GM21825 (cell line): ENCODE data around the gene ADD3.
A peak's percentile ranks its signal among the peaks of the same experiment; 100 is the strongest.

Experiments
- ATAC-seq: cut with Tn5 transposase; IDR thresholded peaks from one replicate; pipeline ENCODE4 v1.9.1; 2021; ENCODE audit warnings: mild to moderate bottlenecking, moderate library complexity; ENCODE audit not compliant: unreplicated experiment

Gene ADD3

DNA sequence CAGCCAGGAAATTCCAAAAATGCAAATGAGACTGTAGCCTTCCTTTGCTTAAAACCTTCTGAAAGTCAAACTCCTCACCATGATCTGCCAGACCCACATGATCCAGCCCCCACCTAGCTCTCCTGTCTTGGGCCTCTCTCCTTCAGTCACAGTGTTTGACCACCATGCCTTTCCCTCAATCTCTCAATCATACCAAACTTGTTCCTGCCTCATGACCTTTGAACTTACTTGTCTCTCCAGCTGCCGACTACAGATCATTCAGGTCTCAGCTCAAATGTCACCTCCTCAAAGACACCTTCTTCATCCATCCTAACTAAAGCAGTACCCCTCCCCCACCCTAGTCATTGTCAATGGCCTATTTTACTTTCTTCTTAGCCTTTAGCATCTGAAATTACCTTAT lies 9.3 kb upstream of the ADD3 start:
- ATAC-seq: no peak

DNA sequence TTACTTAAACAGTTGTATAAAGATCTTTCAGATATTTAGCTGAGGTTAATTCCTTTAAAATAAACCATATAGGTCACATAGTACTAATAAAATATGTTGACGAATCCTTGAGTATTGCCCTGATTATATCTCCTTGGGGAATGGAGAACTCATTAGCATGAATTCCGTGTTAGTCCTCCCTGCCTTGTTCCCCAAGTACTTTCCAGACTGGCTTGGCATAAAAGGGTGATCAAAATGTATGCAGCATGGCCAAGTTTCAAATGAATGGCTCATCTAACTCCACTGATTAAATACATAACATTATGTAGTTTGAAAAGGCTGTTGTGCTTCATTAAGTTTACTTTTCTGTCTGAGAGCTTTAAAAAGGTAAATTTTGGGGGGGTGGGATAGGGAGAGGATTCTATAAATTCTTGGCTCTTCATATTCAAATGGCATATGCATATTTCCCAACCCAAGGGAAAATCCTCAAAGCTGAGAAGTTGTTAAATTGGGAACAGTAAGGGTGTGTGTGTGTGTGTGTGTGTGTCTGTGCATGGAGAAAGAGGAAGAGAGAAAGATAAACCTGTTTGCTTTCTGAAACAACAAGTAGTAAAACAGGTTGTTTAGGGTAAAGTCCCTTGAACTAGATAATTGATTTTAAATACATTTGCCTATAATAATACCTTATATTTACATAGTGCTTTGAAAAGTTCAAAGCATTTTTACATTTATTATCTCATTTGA lies 4.8 kb upstream of the ADD3 start:
- ATAC-seq: no peak

DNA sequence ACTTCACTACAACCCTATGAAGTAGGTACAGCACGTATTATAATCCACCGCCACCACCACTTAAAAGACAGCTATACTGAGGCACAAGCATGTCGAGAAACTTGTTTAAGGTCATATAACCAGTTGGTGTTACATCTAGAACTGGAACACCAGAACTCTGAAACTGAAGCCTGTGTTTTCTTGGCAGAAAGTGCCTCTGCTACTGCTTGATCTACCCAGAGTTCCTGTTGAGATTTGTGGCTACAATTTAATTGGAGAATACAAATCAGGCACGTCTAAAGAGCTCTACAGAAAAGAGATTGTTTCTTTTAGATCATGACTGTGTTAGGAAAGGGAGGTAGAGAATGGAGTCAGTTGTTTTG lies 4.3 kb upstream of the ADD3 start:
- ATAC-seq: no peak

DNA sequence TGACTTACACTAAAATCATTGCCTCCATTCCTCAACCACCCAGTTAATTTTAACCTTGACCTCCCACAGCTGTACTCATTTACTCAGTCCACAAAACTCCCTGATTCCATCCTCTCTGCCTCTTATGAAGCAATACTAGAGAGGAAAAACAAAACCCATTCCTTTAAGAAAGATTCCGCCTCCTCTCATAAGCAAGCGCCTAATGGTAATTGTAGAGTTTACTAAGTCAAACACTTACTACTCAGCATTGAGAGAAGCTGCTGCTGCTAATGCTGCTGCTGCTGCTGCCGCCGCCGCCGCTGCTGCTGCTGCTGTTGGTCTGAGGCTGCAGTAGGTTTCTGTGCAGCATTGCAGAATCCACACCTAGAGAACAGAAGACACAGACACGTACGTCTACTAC lies 2.1 kb upstream of the ADD3 start:
- no peak for ATAC-seq

DNA sequence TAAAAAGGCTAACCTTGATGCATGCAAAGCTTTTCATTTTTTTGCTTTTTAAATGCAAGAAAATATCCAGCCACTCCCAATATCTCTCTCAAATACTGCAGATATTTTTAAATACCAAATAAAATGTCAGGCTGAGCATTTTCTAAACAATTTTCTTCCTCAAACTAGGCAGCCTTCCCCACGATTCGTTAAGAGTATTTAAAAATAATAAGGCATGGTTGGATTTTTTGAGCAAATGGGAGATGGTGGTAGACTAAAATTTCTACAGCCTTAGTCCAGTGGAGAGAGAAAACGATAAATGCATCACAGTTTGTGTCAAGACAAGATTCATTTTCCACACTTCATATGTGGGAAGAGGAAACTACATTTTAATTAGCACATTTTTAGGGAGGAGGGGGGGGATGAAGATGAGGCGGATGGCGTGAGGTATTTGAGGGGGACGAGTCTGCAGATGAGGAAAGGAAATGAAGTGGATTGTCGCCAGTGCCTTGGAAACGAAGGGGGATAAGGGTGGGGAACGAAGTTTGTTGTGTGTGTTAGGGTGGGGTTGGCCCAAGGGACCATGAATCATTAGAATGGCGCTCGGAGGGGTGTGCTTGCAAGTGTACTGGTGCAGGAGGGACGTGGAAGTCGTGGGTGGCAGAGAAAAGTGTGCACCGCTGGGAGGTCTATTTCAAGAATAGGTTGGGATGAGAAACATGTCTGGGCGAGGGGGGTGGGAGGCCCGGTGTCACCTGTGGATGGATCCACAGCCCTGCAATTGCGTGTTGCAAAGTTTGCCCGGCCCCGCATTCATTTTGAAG lies 1.2 kb upstream of the ADD3 start:
- no peak for ATAC-seq

DNA sequence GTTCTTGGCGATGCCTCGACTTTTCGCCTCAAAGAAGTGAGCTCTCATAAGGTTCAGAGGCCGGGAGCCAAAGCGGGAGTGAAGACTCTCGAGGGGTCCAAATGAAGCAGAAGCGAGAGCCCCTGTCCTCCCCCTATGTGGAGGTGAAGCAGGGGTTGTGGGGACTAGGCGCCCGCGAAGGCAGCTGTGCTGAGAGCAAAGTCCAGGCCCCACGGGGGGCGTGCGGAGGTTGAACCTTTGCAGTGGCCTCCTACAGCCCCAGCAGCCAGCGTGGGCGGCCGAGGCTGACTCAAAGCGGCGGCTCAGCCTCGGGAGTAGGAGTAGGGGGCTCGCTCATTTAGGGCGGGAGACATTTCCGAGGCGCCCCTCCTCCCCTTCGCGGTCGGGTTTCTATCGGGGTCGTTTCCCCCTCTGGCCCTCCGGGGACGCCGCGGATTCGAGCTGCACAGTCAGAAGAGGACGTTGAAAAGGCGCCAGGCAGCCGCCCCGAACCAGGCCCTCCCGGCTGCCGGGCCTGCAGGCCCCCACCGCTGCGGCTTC lies 553 bp upstream of the ADD3 start:
- peak; percentile 26 for ATAC-seq

DNA sequence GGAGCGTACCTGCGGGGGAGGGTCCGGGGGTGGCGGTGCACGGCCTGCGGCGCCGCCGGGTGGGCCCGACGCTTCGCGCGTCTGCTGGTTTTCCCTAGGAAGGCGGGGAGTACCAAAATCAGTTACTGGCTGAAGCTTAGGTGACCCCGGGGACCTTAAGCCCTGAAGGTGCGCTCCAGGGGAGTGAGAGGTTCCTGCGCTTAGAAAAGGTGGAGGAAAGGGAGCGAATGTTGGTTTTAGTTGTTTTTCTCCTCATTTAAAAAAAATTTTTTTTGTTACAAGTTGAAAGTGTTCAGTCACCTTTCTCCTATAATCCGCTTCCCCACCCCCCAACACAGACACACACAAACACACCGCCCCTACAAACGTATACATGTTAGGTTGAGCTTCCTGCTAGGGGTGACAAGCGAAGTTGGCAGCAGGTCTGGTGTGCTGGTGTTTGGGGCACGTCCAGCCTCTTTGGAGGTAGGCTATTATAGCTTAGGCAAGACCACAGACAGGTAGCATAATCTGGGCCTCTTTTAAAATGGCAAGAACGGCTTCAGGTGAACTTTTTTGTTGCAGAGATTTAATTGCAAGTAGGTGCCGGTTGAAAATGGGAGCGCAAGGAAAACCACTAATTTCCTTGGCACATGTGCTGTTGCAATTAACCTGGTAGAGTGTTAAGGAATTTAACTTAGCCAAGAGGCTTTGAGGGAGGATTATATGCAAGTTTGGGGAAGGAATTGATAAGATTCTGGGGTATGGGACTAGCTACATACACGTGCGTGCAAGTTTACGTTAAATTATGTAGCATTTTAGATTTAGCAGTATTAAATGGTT lies 945 bp downstream of the ADD3 start:
- peak; percentile 25 for ATAC-seq

DNA sequence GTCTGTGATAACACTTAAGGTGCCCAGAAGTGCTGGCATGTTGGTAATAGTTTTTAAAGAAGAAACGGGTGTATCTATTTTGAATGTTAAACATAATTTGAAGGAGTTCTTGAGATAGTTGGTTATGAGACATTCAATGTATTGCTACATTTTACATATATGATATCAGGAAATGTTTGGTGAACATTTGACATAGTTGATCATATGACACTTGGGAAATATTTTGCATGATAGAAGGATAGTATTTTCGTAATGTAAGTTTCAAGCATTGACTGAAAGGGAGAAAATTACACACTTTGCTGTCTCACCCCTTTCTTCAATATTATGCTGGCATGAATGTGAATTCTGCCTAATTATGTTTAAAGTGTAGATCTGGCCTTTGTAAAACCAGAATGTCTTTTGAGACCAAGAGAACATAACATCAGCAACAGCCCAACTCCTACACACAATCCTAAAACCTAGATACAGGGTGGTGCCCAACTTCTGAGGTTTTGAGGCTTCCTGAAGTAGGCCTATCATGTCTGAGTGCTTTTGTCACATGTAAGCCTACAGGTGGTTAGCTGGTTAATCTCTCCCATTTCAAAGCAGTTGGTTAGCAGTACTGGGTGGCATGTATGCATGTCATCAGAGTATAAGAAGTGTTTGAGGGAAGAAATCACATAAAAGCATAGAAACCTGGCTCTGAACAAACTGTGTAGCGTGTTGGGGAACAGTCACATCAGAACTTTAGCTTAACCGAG lies 2.1 kb downstream of the ADD3 start:
- peak; percentile 23 for ATAC-seq

DNA sequence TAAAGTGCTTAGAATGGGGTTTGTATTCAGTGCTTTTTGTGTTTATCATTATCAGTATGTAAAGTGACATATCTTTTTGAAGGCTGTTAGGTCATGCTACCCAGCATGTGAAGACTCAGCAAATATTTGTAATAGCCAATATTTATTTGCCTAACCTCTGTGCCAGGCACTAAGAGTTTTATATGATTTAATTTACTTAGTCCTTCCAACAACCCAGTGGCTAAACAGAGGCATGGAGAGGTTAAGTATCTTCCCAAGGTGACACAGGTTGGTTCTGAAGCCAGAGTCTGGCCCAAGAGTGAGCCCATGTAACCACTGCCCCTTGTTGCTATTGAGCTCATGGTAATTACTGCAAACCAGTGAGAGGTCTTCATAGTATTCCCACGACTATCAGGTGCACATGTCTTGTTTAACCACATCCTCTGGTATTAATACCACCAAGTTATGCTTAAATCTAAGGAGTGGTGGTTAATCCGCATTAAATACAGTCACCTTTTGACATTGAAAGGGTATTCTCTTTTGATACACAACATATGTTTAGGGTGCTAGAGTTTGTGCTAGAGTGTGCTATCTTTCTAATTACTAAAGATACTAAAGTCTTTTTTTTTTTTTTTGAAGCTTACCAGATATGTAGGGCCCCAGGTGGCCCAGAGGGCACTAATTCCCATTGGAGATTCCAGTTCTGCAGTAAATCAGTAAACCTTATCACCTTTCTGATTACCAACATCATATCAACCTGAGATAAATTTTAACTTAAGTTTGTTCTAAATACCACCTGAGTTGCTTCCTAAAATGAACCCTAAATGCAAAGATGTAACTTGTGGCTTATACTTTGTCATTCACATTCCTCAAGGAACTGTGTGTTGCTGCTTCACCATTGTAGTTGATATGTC lies 2.9 kb downstream of the ADD3 start:
- no peak for ATAC-seq

DNA sequence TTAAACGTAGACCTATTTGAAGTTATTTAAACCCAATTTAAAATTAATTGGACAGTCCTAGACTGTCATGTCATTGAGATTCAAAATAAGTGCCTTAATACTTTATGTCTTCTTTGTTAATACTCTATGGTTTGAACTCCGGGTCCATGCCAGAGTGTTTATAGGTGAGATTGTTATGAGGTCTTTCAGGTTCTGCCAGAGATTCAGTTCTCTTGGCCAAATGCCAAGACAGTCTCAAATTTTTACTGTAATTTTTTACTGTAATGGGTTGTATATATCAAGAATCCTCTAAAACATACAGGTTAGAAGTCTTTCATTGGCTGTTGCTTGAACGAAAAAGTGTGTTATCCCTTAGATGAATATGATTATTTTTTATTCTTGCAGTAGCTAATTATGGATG lies 3.9 kb downstream of the ADD3 start:
- no peak for ATAC-seq

DNA sequence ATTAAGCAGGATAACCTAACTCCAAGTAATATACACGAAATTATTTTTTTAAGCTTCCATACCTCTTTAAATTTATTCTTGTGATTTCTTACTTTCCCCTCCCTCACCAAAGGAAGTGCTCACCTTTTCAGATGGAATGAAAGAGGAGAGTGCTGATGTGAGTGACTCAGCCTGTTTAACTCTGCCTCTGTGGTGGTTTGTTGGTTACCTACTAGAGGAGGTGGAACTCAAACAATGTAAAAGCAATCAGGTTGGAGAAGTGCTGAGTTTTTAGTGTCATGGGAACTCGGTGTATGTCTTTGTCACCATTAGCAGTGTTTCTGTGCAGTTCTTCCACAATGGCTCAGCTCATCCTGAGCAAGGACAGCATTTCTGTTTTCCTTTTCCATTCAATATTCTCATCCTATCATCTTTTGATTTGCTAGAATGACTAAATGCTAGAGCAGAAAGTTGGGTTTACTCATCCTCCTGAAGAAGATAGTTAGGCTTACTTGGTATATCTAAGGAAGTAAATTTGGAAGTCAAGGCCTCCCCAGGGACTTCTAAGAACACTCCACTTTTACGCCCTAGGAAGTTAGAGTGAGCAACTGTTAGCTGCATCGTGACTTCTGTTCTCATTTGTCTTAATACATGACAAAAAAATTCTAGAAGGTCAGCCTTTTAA lies 6.0 kb downstream of the ADD3 start:
- ATAC-seq: no peak

DNA sequence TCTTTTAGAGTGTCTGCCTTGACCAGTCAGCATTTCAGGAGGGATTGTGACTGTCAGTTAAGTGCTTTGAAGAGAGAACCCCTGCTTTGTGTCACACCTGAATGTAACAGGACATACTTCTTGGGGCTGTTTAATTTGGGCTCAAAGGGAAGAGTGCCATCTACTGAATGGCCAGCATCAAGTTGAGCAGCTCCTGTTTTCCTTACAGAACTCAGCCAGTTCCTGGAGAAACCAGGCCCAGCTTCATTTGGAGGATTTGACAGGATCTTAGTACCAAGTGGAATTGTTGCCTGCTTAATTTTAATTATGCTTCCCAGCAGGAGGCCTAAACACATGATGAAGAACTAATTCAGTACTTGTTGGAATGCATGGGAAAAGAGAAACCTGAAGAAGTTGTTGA lies 8.3 kb downstream of the ADD3 start:
- no peak for ATAC-seq

DNA sequence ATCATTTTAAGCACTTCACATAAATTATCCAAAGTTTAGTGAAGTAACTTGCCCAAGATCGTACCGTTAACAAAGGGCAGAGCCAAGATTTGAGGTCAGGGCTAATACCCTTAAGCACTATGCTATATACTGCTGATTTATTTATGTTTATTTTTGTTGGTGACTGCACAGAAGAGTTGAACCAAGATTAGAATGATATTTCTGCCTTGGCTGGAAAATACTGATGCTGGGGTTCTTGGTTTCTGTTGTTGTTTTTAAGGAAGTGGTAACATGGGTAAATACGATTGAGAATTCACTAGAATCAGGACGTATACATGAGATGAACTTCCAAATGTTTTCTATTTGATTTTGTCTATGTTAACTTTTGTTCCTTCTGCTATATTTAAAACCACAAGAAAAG lies 9.3 kb downstream of the ADD3 start:
- no peak for ATAC-seq

DNA sequence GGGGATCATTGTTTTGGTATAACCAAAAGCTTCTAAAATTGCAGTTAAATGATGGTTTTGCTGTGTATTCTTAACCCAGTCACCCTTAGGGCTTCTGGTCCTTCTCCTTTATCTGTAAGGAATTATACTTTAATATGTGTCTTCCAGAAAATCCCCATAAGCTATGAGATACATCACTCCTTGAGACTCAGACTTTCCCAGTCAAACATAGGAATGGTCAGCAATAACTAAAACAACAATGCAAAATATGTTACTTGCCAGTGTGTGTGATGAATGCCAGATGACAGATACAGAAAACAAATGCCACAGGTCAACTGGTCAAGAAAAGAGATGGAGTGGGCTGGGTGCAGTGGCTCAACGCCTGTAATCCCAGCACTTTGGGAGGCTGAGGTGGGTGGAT lies 10.1 kb downstream of the ADD3 start:
- ATAC-seq: no peak

DNA sequence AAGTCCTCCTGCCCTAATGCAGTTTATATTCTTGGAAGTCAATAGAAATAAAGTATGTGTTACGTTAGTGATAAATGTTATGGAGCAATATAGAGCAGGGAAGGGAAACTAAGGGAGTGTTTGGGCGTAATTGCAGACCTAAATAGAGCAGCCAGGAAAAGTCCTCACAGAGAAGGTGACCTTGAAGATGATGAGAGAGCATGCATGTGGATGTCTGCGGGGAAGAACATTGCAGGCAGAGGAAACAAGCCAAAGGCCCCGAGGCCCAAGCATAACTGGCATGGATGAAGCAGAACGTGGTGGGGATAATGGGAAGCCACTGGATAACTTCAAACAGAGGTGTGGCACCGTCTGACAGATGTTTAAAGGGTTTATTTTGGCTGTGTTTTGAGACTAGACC lies 12.5 kb downstream of the ADD3 start:
- ATAC-seq: no peak

DNA sequence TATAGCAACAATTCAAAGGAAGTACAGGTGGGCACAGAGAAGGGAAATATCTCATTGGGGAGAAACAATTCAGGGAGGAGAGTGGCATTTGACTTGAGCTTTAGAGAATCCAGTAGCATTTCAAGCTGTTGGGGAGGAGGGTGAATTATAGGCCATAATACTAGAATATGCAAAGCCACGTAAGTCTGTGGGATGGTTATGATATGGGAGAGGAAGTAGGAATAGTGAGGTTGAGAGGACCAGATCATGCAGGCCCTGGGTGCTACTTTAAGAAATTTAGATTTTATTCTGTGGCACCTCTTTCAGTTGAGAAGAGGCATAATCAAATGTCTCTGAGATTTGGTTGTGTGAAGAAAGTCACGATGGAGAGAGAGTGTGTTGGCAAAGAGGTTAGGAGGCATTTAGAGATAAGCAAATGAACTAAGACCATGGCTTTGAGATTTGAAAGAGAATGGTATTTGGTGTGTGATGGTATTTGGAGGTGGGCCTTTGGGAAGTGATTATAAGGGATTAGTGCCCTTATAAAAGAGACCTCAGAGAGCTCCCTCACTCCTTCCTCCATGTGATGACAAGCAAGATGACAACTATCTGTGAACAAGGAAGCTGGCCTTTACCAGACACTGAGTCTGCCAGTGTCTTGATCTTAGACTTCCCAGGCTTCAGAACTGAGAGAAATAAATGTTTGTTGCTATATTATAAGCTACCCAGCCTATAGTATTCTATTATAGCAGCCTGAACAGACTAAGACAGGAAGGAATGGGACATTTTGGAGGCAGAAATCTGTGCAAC lies 15.1 kb downstream of the ADD3 start:
- no peak for ATAC-seq

DNA sequence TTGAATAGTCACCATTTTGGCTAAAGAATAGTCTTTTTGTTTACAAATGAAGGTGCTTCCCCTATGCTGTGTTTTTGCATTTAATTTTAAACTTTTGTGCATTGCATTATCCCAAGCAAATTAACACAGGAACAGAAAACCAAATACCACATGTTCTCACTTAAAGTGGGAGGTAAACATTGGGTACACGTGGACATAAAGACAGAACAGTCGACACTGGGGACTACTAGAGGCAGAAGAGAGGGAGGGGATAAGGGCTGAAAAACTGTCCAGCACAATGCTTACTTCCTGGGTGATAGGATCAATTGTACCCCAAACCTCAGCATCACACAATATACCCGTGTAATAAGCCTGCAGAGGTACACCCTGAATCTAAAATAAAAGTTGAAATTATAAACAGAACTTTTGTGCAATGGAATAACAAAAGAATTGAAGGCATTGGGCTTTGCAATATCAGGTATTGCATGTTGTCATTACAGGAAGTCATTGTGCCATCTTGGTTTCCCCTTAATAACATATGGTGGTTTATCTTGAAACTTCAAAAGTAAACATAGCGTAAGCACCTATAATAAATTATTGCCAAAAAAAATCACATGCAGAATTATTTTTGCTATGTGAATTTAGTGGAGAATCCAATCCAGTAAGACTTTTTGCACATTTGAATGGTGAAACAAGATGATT lies 16.1 kb downstream of the ADD3 start:
- no peak for ATAC-seq

DNA sequence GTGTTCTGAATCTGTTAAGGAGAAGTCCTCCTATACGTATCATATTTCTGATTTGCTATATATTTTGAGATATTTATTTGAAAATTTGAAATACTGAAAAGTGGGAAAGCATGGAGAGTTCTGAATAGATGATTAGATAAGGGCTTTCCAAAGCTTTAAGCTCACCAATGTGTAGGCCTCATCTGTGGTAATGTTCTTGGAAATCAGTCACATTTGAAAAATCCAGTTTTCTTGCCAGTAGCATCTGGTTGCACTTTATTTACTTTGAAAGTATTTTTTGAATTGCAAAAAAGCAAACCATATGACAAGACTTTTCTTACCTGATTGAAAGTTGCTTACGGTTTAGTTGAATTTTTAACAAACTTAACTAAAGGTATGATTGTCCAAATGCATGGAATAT lies 21.7 kb downstream of the ADD3 start:
- ATAC-seq: no peak
